ENCODE measurements around the gene ALDH3B1.

The ALDH3B1 gene

GRCh38 chr11:68047437-68048290 lies 37.5 kb downstream of the ALDH3B1 start:
- no peak for DNase-seq

- no peak for DNase-seq
These were observed 38.8 kb downstream of the ALDH3B1 start for GRCh38 chr11:68048681-68049508.

- DNase-seq: no peak
These were observed 39.6 kb downstream of the ALDH3B1 start for GRCh38 chr11:68049509-68050370.

- DNase-seq: no peak
These were observed 40.3 kb downstream of the ALDH3B1 start for GRCh38 chr11:68050371-68050841.

GRCh38 chr11:68051191-68052136 lies 41.3 kb downstream of the ALDH3B1 start:
- DNase-seq: no peak

GRCh38 chr11:68052137-68052873 lies 42.2 kb downstream of the ALDH3B1 start:
- no peak for DNase-seq

GRCh38 chr11:68053117-68053516 lies 43.0 kb downstream of the ALDH3B1 start:
- no peak for DNase-seq

GRCh38 chr11:68053981-68054812 lies 44.1 kb downstream of the ALDH3B1 start:
- DNase-seq: no peak

GRCh38 chr11:68056317-68057285 lies 46.5 kb downstream of the ALDH3B1 start:
- DNase-seq: no peak

GRCh38 chr11:68057807-68058206 lies 47.7 kb downstream of the ALDH3B1 start:
- DNase-seq: no peak

- DNase-seq: no peak
These were observed 51.4 kb downstream of the ALDH3B1 start for GRCh38 chr11:68061508-68061907.

- DNase-seq: no peak
These were observed 54.8 kb downstream of the ALDH3B1 start for GRCh38 chr11:68064926-68065325.

GRCh38 chr11:68065841-68066240 lies 55.7 kb downstream of the ALDH3B1 start:
- DNase-seq: no peak

- no peak for DNase-seq
These were observed 56.6 kb downstream of the ALDH3B1 start for GRCh38 chr11:68066742-68067141.

GRCh38 chr11:68067991-68068390 lies 57.9 kb downstream of the ALDH3B1 start:
- DNase-seq: no peak

GRCh38 chr11:68071281-68072048 lies 61.3 kb downstream of the ALDH3B1 start:
- DNase-seq: no peak

GRCh38 chr11:68074584-68075352 lies 64.6 kb downstream of the ALDH3B1 start:
- no peak for DNase-seq
